Iris pigment epithelial cell (primary cell): ENCODE results near the gene RIPPLY3.
"Not testable (repeated sequence)": the region's sequence is repeated elsewhere in the genome, so short reads cannot be mapped to it uniquely, and the experiment has no call there.

ENCODE experiments used
- DNase-seq: peaks from one replicate; pipeline ENCODE4 v3.0.0-alpha.2; 2011; ENCODE audit warnings: low read depth

The RIPPLY3 gene

DNA sequence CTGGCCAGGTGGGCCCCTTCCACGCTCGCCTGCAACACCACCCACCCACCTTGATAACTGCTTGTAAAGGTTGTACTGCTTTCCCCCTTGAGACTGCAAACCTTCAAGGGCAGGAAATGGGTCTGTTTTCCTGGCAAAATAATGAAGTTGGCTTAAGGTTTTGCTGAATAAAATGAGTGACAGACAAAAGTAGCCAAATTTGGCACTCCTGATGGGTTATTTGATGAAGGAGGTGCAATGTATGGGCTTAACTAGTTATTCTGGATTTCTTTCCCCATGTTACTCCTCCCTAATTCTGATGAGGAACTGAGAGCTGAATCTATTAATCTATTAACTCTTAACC, 25.5 kb upstream of the RIPPLY3 start:
- no peak for DNase-seq

DNA sequence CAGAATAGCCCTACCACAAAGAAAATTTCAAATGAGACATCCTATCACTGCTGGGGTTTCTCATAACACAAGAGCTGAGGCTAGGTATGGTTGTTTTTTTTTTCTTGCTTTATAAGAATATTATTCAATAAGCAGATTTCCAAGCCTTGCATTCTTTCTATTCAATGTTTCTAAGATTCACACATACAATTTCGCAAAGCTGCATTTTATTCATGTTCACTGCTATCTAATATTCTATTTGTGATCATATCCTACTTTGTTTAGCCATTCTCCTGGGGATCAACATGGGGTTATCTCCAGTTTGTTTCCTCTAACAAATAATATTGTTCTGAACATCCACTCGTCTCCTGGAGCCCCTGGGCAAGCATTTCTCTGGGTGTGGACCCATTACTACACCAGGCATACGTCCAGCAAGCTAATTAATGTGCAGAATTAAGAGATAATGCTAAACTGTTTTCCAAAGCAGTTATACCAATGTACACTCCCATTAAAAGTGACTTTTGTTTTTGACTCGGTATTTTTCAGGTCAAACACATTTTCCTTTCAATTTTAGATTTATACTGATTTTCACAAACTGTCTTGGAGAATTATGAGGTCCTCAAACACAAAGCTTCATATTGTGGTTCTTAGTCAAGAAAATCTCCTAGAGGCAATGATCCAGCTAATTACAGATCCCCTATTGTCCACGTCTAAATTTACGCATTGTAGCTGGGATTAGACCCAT, 24.4 kb upstream of the RIPPLY3 start:
- DNase-seq, result no peak

DNA sequence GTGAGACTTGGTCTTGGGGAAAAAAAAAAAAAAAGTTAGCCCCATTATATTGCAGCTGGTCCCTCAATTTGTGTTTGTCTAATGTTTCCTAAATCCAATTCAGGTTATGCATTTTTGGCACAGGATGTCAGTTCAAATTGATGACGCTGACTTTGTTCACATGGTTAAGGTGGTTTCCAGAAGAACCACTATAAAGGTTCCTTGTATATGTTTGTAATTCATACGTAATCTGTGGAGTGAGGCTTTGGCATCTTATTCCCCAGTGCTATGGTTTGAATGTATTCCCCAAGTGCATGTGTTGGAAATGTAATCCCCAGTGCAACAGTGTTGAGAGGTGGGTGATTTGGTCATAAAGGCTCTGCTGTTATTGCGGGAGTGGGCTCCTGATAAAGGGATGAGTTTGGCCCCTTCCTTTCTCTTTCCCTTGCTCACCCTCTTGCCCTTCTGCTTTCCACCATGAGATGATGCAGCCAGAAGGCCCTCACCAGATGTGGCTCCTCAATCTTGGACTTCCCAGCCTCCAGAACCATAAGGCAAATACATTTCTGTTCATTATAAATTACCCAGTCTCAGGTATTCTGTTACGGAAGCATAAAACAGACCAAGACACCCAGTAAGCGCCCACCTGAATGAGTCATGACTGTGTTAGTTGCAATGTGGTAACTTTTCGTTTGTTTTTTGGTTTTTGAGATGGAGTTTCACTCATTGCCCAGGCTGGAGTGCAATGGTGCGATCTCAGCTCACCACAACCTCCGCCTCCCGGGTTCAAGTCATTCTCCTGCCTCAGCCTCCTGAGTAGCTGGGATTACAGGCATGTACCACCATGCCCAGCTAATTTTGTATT, 20.5 kb upstream of the RIPPLY3 start:
- DNase-seq, result no peak

DNA sequence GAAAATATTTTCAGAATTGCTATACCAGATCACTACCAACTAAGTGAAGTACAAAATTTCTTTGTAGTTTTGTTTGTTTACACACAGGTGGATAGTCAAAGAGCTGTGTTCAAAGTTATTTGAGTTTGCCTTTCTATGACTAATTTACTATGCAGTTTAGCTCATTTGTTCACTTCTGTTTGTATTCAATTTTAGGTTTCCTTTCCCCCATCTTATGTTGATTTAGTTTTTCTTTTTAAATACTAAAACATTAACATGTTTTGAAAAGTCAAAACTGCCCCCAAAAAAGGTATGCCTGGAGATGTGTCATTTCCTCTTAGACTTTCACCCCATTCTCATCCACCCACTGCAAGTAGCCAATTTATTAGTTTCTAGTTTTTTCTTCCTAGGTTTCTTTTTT, 18.7 kb upstream of the RIPPLY3 start:
- no peak for DNase-seq

DNA sequence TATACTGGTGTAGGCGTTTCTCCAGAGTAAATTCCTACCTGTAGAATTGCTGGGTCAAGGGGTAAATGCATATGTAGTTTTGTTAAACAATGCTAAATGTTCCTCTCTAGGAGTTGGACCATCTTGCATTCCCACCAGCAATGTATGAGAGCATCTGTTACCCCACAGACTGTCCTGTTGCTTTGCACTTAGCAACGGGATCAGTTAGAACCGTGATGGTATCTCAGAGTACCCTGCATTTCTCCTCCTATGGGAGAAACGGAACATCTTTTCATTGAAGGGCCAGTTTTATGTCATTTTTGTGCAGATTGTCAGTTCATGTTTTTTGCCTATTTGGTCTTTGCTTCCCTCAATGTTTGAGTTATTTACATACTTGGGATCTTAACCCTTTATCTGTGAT, 18.0 kb upstream of the RIPPLY3 start:
- no peak for DNase-seq

DNA sequence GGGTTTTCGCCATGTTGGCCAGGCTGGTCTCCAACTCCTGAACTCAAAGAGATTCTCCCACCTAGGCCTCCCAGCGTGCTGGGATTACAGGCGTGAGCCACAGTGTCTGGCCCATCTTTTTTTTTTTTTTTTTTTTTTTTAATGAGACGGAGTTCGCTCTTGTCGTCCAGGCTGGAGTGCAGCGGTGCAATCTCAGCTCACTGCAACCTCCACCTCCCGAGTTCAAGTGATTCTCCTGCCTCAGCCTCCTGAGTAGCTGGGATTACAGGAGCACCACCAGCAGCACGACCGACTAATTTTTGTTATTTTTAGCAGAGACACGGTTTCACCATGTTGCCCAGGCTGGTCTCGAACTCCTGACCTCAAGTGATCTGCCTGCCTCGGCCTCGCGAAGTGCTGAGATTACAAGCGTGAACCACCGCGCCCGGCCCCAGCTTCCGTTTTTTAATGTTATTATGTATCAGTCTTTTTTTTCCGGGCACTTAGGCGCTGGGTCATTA, 17.3 kb upstream of the RIPPLY3 start:
- DNase-seq, result not testable (repeated sequence)

DNA sequence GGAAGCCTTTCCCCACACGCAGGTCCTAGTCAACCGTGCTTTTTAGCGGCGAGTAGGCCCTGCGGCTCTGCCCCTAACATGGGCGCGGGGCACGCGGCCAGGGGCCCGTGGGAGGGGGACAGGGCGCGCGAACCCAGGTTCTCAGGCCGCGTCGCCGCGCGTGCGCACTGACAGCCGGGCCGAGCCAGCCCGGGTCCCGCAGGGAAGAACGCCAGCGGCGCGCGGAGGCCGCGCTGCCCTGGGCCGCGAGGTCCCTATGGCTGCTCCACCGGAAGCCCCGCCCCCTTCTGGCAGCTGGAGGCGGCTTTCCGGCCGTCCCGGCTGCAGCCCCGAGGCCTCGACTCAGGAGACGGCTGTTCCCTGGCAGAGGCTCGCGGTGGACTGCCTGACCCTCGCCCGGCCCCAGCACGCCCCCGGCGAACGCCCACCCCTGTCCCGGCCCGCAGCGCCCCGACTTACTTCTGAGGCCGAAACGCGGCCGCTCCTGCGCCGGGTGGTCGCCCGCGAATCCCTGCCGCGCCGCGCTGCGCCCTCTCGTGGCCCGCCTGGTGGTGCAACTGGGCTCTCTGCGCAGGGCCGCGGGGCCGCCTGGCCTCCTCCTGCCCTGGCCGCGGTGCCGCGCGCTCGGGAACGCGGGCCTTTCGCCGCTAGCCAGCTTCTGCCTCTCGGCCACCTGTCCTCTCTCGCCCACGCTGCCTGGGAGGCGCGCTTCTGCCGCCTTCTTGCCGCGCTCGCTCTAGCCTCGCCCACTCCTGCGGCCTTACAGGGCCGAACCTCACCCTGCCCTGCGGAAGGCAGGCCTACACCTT, 16.6 kb upstream of the RIPPLY3 start:
- DNase-seq, result peak; percentile 92

DNA sequence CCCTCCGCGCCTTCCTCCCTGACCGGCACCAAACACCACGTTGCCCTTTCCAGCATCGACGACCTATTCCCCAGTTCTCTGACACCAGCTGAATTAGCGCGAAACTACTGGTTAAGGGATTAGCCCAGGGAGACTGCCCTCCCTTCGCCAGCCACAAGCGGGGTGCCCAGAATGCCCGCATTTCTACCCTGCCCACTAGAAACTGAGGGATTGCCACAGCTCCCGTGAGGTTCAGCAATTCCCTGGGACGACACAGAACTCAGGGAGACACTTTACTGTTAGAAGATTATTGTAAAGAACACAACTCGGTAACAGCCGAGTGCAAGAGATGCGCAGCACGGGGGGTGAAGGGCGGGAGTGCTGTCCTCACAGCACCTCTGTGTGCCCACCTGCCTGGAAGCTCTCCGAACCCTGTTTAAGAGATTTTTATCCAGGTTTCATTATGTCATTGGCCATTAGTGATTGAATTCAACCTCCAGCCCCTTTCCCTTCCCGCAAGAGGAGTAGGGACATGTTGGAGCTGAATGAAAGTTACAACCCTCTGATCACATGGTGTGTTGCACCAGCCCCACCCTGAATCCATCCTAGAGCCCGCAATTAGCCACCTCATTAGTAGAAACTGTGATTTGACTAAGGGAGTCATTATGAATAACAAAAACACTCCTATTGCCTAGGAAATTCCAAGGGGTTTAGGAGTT, 15.8 kb upstream of the RIPPLY3 start:
- no peak for DNase-seq

DNA sequence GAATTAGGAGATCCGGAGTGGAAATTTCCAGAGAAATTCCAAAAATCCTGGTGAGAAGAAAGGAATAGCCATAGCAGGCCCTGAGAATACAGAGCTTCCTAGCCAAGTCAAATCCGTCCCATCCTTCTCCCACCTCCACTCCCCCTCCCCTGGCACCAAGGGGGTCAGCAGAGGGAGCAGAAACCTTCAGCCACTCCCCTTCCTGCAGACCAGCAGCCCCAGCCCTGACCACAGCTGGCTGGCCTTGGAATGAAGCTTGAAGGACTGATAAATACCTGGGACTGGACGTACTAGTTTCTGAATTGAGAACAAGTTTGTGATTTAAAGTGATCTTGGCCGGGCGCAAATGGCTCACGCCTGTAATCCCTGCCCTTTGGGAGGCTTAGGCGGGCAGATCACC, 13.8 kb upstream of the RIPPLY3 start:
- DNase-seq, result no peak

DNA sequence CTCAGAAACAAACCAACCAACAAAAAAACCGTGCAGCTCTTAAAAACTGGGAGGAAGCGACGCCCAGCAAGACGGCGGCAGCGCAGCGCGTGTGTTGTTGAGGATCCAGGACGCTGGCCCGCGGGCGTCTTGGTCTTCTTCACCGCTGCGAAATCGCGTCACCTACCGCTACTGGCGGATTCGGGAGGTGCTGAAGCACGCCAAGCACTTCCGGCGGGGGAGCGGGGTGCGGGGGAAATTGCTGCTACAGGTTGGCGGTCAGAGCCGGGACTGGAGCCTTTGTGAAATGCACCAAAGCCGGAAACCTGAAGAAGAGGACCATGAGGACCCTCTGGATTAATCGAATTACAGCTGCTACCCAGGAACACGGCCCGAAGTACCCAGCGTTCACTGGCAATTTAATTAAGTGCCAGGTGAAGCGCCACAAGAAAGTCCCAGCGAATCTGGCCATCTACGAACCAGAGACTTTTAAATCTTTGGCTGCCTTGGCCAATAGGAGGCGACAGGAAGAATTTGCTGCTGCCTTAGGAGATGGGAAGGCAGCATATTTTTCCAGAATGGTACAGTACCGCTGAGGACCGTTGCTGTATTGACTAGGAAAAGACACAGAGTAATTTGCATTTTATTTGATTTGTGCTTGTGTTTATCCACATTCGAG, 11.9 kb upstream of the RIPPLY3 start:
- peak; percentile 24 for DNase-seq

DNA sequence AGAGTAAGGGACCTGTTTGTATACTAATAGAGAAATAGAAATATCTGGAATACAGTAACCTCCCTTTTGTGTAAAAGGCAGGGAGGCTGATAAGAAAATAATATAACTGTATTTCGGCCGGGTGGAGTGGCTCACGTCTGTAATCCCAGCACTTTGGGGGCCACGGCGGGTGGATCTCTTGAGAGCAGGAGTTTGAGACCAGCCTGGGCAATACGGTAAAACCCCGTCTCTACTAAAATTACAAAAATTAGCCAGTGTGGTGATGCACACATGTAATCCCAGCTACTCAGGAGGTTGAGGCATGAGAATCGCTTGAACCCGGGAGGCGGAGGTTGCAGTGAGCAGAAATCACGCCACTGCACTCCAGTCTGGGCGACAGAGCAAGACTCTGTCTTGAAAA, 11.2 kb upstream of the RIPPLY3 start:
- DNase-seq, result not testable (repeated sequence)

DNA sequence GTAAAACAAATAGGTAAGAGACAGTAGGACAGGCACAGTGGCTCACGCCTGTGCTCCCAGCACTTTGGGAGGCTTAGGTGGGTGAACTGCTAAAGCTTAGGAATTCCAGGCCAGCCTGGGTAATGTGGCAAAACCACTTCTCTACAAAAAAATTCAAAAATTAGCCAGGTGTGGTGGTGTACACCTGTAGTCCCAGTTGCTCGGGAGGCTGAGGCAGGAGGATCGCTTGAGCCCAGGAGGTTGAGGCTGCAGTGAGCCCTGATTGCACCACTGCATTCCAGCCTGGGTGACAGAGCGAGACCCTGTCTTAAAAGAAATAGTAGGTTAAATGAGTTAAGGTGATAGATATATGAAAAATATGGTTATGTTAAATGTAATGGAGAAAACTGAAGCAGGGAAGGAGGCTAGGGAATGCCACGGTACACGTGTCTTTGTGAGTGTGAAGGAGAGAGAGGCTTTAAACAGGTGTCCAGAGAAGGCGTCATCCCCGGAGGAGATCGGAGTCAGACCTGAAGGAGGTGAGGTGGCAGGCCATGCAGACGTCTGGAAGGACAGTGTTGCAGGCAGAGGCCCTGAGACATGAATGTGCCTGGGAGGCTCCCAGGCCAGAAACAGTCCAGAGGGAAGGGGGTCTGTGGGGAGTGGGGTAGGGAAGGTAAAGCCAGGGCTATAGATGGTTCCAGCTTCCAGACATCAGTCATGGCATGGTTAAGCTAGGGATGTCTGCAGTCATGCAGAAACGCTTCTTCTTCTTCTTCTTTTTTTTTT, 7.2 kb upstream of the RIPPLY3 start:
- no peak for DNase-seq

DNA sequence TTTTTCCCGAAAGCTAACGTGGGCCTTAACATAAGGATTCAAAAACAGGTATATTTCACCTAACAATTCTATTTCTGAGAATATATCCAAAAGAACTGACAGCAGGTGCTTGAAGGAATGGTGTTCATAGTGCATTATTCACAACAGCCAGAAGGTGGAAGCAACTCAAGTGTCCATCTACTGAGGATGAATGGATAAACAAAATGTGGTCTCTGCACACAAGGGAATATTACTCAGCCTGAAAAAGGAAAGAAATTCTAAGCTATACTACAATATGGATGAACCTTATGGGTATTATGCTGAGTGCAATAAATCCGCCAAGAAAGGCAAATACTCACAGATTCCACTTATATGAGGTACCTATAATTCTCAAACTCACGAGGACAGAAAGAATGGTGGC, 6.1 kb upstream of the RIPPLY3 start:
- no peak for DNase-seq

DNA sequence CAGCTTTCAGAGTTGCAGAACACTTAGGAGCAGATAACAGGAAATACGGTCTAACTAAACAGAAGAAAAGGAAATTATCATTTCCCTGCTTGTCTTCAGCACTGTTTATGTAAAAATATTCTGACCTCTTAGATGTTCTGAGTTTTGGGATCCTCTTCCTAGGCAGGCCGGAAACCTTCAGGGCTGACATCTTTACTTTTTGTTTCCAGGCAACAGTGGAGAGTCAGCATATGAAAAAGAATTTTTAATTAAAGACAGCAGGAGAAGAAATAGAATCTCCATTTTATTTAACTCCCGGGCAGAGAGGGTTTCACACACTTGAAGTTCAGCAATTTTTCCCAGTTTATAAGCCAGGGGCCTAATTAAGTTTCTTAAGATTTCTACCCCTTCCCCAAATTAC, 5.1 kb upstream of the RIPPLY3 start:
- DNase-seq, result no peak

DNA sequence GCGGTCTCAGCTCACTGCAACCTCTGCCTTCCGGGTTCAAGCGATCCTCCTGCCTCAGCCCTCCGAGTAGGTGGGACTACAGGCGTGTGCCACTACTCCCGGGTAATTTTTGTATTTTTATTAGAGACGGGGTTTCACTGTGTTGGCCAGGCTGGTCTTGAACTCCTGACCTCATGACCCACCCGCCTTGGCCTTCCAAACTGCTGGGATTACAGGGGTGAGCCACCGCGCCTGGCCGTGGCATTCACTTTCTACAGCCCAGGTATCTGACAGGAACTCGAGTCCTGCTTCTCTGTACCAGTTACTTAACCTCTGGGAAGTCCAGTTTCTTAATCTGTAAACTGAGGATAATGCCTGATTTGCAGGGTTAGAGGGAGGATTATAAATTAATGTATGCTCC, 3.7 kb upstream of the RIPPLY3 start:
- not testable (repeated sequence) for DNase-seq

DNA sequence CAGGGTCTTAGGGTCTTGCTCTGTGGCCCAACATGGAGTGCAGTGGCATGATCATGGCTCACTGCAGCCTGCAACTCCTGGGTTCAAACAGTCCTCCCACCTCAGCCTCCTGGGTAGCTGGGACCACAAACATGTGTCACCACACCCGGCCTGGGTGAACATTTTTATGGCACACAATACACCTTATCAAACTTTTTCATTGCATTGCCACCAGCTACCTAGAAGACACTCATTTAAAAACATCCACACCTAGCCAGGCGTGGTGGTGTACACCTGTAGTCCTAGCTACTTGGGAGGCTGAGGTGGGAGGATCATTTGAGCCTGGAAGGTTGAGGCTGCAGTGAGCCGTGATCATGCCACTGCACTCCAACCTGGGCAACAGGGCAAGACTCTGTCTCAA, 2.6 kb upstream of the RIPPLY3 start:
- not testable (repeated sequence) for DNase-seq

DNA sequence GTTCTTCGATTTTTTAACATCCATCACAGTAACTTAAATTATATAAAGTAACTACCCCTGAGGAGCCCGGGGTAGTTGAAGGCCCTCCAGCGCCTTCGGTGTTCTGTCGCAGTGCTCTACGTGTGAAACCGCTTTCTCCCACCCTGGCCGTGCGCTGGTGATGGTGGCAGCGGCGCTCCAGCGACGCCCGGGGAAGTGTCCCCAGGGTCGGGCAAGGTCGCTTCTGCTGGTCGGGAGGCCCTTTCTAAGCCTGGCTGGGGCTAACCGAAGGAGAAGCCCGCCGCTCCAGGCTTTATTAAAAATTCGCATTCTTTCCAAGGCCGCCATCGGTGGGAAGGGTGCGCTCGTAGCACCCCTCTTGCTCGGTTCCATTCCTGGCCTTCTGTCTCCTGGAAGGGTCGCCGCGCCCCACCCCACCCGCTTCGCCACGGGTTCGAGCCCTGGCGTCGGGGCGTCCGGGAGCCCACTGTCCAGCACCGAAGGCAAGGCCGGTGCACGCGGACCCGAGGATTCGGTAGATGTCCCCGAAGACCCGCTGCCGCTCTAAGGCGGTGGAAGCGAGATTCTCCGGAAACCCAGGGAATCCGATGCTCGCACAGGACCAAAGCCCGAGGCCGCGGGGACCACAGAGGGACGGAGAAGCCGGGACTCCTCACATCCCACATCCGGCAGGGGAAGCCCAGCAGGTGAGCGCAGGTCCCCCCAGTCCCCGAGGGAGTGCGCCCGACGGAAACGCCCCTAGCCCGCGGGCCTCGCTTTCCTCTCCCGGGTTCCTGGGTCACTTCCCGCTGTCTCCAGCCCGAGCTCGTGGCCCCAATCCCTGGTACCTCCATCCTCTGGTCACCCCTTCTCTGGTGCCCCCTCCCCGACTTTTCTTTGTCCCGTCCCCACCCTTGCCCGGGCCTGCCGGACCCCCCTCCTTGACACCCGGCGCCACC, 685 bp upstream of the RIPPLY3 start:
- DNase-seq, result no peak

DNA sequence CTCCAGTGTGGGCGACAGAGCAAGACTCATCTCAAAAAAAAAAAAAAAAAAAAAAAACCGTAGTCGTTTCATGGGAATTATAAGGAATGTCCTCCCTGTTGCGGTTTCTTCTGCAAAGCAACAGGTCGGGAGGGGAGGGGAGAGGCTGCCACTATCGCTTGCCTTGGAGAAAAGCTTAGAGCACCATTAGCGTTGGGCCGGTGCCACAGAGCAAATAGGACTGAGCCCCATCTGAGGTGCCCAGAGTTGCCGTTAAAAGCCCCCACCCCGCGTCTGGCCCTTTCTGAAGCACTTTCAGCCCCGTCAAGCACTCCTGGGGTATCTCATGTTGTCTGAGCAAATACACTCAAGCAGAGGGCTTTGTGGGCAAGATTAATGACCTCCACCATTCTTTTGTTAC, 2.2 kb downstream of the RIPPLY3 start:
- no peak for DNase-seq

DNA sequence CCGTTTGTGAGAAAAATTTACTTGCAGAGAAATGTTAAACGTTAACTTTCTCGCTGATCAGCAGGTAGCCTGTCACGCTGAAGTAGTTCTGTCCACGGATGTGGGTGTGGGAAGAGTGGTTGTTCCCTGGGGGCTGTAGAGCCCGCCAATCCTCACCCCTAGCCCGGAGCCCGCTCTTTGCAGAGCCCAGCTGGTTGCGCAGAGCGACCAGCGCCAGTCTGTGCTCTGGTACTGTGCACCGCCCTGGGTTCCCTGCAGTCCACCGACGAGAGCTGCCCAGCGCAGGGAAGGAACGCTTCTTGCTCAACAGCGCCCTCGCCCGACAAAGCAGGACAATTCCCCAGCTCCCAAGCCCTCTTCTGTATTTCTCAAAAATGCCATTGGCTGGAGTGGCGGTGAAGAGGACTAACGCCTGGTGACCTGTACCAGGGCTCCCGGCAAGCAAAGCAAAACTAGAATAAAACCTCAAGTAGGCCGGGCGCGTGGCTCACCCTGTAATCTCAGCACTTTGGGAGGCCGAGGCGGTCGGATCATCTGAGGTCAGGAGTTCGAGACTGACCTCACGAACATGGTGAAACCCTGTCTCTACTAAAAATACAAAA, 3.3 kb downstream of the RIPPLY3 start:
- peak; percentile 86 for DNase-seq
